ENCODE measurements around the gene BRIX1.
"Not testable (repeated sequence)": the region's sequence is repeated elsewhere in the genome, so short reads cannot be mapped to it uniquely, and the experiment has no call there.

BRIX1 gene

GRCh38 chr5:34957857-34958690 lies 42.6 kb downstream of the BRIX1 start:
- in situ Hi-C loops (cut with MboI; ENCODE audit: low sequenced_read_pairs) = no loop called here

GRCh38 chr5:34959323-34959722 lies 43.8 kb downstream of the BRIX1 start:
- in situ Hi-C loops (cut with MboI; ENCODE audit: low sequenced_read_pairs) = no loop called here

- in situ Hi-C loops (cut with MboI; ENCODE audit: low sequenced_read_pairs) = no loop called here
Measured at GRCh38 chr5:34967540-34967939, 52.0 kb downstream of the BRIX1 start.

GRCh38 chr5:34968258-34968657 lies 52.7 kb downstream of the BRIX1 start:
- in situ Hi-C loops (cut with MboI; ENCODE audit: low sequenced_read_pairs) = no loop called here

- in situ Hi-C loops (cut with MboI; ENCODE audit: low sequenced_read_pairs) = no loop called here
Measured at GRCh38 chr5:34970552-34970951, 55.0 kb downstream of the BRIX1 start.

GRCh38 chr5:34971655-34972054 lies 56.1 kb downstream of the BRIX1 start:
- in situ Hi-C loops (cut with MboI; ENCODE audit: low sequenced_read_pairs) = not testable (repeated sequence)

All from hTERT RPE-1 (cell line).